ENCODE results near the gene GAS2L3. TPM values are rescaled to one million over a fixed set of nuclear protein-coding genes. Genes with fewer than 3 reads are reported as not detected.

GAS2L3 gene
- total RNA-seq, 1 donor from 2014 or later = 34.1 TPM

- H3K4me3 Mint-ChIP-seq = no peak overlapping the region
- H3K9me3 Mint-ChIP-seq = no peaks in the 10 kb centered on the region
- TF ChIP-seq CTCF (conservative IDR thresholded peaks at IDR 0.05) = no peak
- no peaks in the 10 kb centered on the region for H3K36me3 Mint-ChIP-seq (ENCODE audit: low read depth)
- no peak overlapping the region for H3K27ac Mint-ChIP-seq (ENCODE audit: unreplicated experiment)
- H3K4me1 Mint-ChIP-seq = no peaks in the 10 kb centered on the region
- H3K27me3 Mint-ChIP-seq (ENCODE audit: low read depth) = no peaks in the 10 kb centered on the region
- DNase-seq (ENCODE audit: low read depth, low spot score) = no peak
Observed at GRCh38 chr12:100666588-100666987, 93.1 kb downstream of the GAS2L3 start.

- H3K27me3 Mint-ChIP-seq (ENCODE audit: low read depth) = peaks cover 3% of the 10 kb centered on the region
- no peaks in the 10 kb centered on the region for H3K4me1 Mint-ChIP-seq
- H3K4me3 Mint-ChIP-seq = no peak overlapping the region
- peak; percentile 87 for TF ChIP-seq CTCF (conservative IDR thresholded peaks at IDR 0.05)
- H3K9me3 Mint-ChIP-seq = no peaks in the 10 kb centered on the region
- H3K27ac Mint-ChIP-seq (ENCODE audit: unreplicated experiment) = no peak overlapping the region
- DNase-seq (ENCODE audit: low read depth, low spot score) = peak; percentile 80
- no peaks in the 10 kb centered on the region for H3K36me3 Mint-ChIP-seq (ENCODE audit: low read depth)
Observed at GRCh38 chr12:100668945-100669536, 95.6 kb downstream of the GAS2L3 start.

DNA sequence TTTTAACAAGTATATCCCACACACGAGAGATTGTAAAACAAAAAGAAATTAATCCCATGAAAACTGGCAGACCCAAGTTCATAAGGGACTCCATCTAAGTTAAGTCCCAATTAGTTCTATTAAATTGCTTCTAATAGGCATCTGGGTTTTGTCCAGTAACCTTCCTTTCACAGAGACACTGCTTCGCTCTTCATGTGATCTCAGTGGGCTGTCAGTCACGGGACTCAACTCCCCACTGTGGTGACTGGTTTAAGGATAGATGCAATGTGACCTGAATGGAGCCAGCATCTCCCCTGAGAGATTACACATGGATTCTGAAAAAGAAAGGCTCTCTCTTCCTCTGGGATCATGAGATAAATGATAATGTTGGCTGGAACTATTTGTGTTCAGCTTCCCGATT lies 96.4 kb downstream of the GAS2L3 start:
- Mint-ChIP-seq H3K27me3 (ENCODE audit: low read depth) (peaks cover 6% of the 10 kb centered on the region), H3K27ac (ENCODE audit: unreplicated experiment) (no peak overlapping the region), H3K4me3 (no peak overlapping the region), H3K4me1 (no peaks in the 10 kb centered on the region), H3K9me3 (no peaks in the 10 kb centered on the region), H3K36me3 (ENCODE audit: low read depth) (no peaks in the 10 kb centered on the region)
- DNase-seq (ENCODE audit: low read depth, low spot score) = no peak
- no peak for TF ChIP-seq CTCF (conservative IDR thresholded peaks at IDR 0.05)

DNA sequence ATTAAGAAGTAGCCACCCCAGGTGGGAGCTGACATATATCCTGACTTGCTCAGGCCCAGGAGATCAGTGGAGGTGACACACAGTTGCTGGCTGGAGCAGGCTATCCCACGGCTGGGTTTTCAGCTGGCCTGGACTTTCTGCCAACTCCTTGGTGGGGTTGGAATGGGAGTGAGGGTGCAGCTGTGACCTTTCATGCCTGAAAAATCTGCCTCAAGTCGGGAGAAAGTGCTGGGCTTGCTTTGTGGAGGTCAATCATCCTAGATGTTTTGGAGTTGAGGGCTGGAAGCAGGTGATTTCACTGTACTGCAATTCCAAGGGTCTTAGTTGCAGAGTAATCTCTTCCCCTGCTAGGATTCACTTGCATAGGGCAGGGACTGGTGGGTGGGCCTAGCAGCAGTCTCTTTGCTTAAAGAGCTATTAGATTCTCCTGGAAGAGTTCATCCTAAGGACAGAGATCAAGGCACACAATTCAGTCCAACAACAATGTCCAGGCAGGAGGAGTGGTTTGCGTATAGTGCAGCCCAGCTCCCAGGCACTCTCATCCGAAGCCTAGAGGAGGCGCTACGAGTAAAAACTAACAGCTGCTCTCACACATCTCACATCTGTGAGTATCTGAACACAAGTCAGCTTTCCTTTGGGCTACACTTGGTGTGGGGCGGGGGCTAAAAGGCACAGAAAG lies 98.1 kb downstream of the GAS2L3 start:
- H3K4me1 Mint-ChIP-seq = no peaks in the 10 kb centered on the region
- no peaks in the 10 kb centered on the region for H3K9me3 Mint-ChIP-seq
- H3K27me3 Mint-ChIP-seq (ENCODE audit: low read depth) = peaks cover 6% of the 10 kb centered on the region
- TF ChIP-seq CTCF (conservative IDR thresholded peaks at IDR 0.05) = no peak
- H3K27ac Mint-ChIP-seq (ENCODE audit: unreplicated experiment) = no peak overlapping the region
- no peak overlapping the region for H3K4me3 Mint-ChIP-seq
- H3K36me3 Mint-ChIP-seq (ENCODE audit: low read depth) = no peaks in the 10 kb centered on the region
- no peak for DNase-seq (ENCODE audit: low read depth, low spot score)

- Mint-ChIP-seq H3K9me3 (no peaks in the 10 kb centered on the region), H3K36me3 (ENCODE audit: low read depth) (no peaks in the 10 kb centered on the region), H3K27me3 (ENCODE audit: low read depth) (peaks cover 6% of the 10 kb centered on the region), H3K4me3 (no peak overlapping the region), H3K27ac (ENCODE audit: unreplicated experiment) (no peak overlapping the region), H3K4me1 (no peaks in the 10 kb centered on the region)
- peak; percentile 22 for DNase-seq (ENCODE audit: low read depth, low spot score)
- TF ChIP-seq CTCF (conservative IDR thresholded peaks at IDR 0.05) = peak; percentile 52
Observed at GRCh38 chr12:100672075-100672592, 98.7 kb downstream of the GAS2L3 start.

Measured in neural crest cell (in vitro differentiated cells).